Activated CD4-positive, alpha-beta T cell treated with anti-CD3 and anti-CD28 coated beads, Interleukin-2, amount 10 ng/mL, durations not matched to agents 7 days and 5 days (primary cell): ENCODE results near the gene SNRNP25. TPM values are rescaled to one million over a fixed set of nuclear protein-coding genes. Genes with fewer than 3 reads are reported as not detected.
"Not testable (repeated sequence)": the region's sequence is repeated elsewhere in the genome, so short reads cannot be mapped to it uniquely, and the experiment has no call there.

Source experiments
- CTCF ChIA-PET: fragments of 350-600 bp; sonication (Branson Sonifier 250); formaldehyde crosslinking; loops from one replicate; lab custom pipeline; 2021; ENCODE audit warnings: antibody characterized with exemption; lab: Charles Lee
- POLR2A ChIA-PET: fragments of 350-600 bp; sonication (Branson Sonifier 250); formaldehyde crosslinking; loops from one replicate; lab custom pipeline; 2021; ENCODE audit warnings: antibody characterized with exemption; lab: Charles Lee
- DNase-seq: peaks from one replicate; pipeline ENCODE4 v3.0.0-alpha.2; 2020
- H3K27ac Mint-ChIP-seq: one replicate; pipeline ENCODE4 v1.8.0; 2021; ENCODE audit warnings: mild to moderate bottlenecking, moderate library complexity, mixed read lengths
- H3K27me3 Mint-ChIP-seq: one replicate; pipeline ENCODE4 v1.8.0; 2021; ENCODE audit warnings: mixed read lengths
- H3K36me3 Mint-ChIP-seq: one replicate; pipeline ENCODE4 v1.8.0; 2021; ENCODE audit warnings: low read depth, mixed read lengths
- H3K4me1 Mint-ChIP-seq: one replicate; pipeline ENCODE4 v1.8.0; 2021; ENCODE audit warnings: mixed read lengths
- H3K4me3 Mint-ChIP-seq: one replicate; pipeline ENCODE4 v1.8.0; 2021; ENCODE audit warnings: mild to moderate bottlenecking, moderate library complexity, mixed read lengths
- H3K9me3 Mint-ChIP-seq: one replicate; pipeline ENCODE4 v1.8.0; 2021; ENCODE audit warnings: mixed read lengths
- total RNA-seq, 2 experiments: library from RNA; stranded (reverse); gene quantifications; one replicate each; pipeline ENCODE4 v1.2.3, GENCODE V29; 2021

The SNRNP25 gene
- total RNA-seq, 2 experiments from 2014 or later: 41.1 to 45.6 TPM

GRCh38 chr16:46510-46909 is 7.1 kb upstream of the SNRNP25 start:
- H3K27me3 Mint-ChIP-seq, POLR2A ChIA-PET, DNase-seq, H3K4me3 Mint-ChIP-seq, H3K9me3 Mint-ChIP-seq, H3K27ac Mint-ChIP-seq: not testable (repeated sequence)
- peaks cover 56% of the 10 kb centered on the region for H3K36me3 Mint-ChIP-seq
- H3K4me1 Mint-ChIP-seq: peaks cover 35% of the 10 kb centered on the region
- CTCF ChIA-PET: interaction anchor here (3.4 kb wide), 1 partner anchor 19 kb away, joined by 10 read pairs; no protein-coding TSS in a partner anchor

DNA sequence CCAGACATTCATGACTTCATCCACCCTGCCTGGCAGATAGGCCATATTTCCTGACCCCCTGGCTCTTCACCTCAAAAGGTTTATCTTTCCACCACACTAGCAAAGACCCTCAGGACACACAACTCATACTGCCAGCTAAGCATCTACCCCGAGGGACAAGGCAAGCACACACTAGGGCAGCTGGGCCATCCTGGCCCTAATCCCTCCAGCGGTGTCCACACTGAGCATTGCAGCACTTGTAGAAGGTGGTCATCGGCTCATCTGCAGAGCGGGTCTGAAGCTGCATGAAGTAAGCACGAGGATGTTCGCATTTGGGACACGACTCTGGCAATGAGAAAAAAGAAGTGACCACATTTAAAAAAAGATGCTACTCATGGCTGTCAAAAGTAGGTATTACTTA is 6.4 kb upstream of the SNRNP25 start:
- Mint-ChIP-seq H3K27ac (no peak overlapping the region), H3K4me3 (no peak overlapping the region), H3K36me3 (peaks cover 51% of the 10 kb centered on the region), H3K9me3 (no peaks in the 10 kb centered on the region), H3K27me3 (no peaks in the 10 kb centered on the region), H3K4me1 (peaks cover 34% of the 10 kb centered on the region)
- DNase-seq: no peak
- ChIA-PET CTCF (interaction anchor here (3.4 kb wide), 1 partner anchor 18 kb away, joined by 10 read pairs; no protein-coding TSS in a partner anchor), POLR2A (no interaction called here)

DNA sequence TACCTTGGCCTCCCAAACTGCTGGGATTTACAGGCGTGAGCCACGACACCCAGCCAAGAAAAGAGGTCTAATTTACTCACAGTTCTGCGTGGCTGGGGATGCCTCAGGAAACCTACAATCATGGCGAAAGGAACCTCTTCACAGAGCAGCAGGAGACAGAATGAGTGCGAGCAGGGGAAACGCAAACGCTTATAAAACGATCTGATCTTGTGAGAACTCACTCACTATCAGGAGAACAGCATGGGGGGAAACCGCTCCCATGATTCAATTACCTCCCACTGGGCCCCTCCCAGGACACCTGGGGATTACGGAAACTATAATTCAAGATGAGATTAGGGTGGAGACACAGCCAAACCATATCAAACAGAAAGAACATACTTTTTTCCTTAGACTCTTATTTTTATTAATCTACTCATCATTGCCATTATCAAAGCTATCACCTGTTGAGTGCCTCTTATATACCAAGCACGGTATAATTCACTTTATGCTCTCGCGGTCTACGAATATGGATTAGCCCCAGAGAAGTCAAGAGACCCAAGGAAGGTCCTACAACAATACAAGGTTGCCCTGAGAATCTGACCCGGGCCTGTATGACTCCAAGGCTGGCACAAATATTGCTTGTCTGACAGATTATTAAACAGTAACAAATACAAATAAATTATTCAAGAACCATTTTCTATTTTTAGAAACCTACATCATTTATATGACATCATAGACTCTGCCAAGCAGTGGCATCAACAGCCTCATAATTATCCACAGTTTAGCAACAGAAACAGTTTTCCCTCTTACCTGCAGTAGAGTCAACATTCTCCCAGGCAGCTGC is 2.6 kb upstream of the SNRNP25 start:
- no peaks in the 10 kb centered on the region for H3K9me3 Mint-ChIP-seq
- POLR2A ChIA-PET: no interaction called here
- H3K36me3 Mint-ChIP-seq: peaks cover 34% of the 10 kb centered on the region
- peaks cover 36% of the 10 kb centered on the region for H3K4me1 Mint-ChIP-seq
- H3K4me3 Mint-ChIP-seq: peak overlapping the region; percentile 97
- H3K27ac Mint-ChIP-seq: peak overlapping the region; percentile 11
- DNase-seq: no peak
- no peaks in the 10 kb centered on the region for H3K27me3 Mint-ChIP-seq
- CTCF ChIA-PET: no interaction called here

DNA sequence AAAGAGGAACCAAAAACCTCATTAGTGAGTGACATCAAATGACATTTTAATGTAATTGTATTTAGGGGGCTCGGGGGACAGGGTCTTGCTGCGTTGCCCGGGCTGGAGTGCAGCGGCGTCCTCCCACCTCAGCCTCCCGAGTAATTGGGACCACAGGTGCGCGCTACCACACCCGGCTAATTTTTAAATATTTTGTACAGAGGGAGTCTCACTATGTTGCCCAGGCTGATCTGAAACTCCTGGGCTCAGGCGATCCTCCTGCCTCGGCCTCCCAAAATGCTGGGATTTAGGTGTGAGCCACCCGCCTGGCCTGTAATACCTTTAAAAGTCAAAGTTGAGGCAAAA is 581 bp downstream of the SNRNP25 start:
- H3K27ac Mint-ChIP-seq: peak overlapping the region; percentile 92
- no peak for DNase-seq
- CTCF ChIA-PET: interaction anchor here (0.6 to 2.2 kb wide), 4 partner anchors 8 to 160 kb away, joined by 3 to 17 read pairs (median 4); no protein-coding TSS in a partner anchor
- H3K27me3 Mint-ChIP-seq: no peaks in the 10 kb centered on the region
- POLR2A ChIA-PET: no interaction called here
- peaks cover 27% of the 10 kb centered on the region for H3K36me3 Mint-ChIP-seq
- no peaks in the 10 kb centered on the region for H3K9me3 Mint-ChIP-seq
- H3K4me1 Mint-ChIP-seq: peaks cover 38% of the 10 kb centered on the region
- H3K4me3 Mint-ChIP-seq: peak overlapping the region; percentile 97

DNA sequence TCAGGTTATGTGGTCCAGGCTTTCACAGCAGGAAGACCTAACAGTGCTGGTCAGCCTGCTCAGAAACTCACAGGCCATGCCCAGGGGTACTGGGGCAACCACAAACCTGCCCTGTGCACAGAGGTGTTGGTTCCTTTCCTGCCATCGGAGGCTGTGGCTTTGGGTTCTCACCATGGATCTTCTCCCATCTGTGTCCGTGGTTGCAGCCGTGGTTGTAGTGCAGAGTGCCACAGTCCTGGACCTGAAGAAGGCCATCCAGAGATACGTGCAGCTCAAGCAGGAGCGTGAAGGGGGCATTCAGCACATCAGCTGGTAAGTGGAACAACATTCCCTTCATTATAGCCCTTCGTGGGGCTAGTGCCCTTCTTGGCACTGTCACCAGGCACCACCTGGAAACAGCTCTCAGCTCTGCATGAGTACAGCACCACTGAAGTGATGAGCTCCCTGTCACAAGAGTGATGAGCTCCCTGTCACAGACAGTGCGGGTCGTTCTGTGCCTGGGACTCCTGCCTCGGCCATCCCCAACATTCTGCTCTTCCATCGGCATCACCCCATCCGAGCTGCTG is 2.0 kb downstream of the SNRNP25 start:
- Mint-ChIP-seq H3K27ac (no peak overlapping the region), H3K4me3 (peak overlapping the region; percentile 24), H3K27me3 (no peaks in the 10 kb centered on the region), H3K36me3 (peaks cover 22% of the 10 kb centered on the region), H3K4me1 (peaks cover 31% of the 10 kb centered on the region), H3K9me3 (no peaks in the 10 kb centered on the region)
- CTCF ChIA-PET: interaction anchor here (1.0 to 1.3 kb wide), 3 partner anchors 39 to 306 kb away, joined by 3 read pairs; no protein-coding TSS in a partner anchor
- POLR2A ChIA-PET: no interaction called here
- DNase-seq: no peak

- Mint-ChIP-seq H3K4me1 (peaks cover 24% of the 10 kb centered on the region), H3K27ac (no peak overlapping the region), H3K4me3 (no peak overlapping the region), H3K9me3 (no peaks in the 10 kb centered on the region), H3K36me3 (peaks cover 15% of the 10 kb centered on the region), H3K27me3 (no peaks in the 10 kb centered on the region)
- ChIA-PET POLR2A (no interaction called here), CTCF (interaction anchor here (1.0 to 2.2 kb wide), 4 partner anchors 39 to 306 kb away, joined by 3 to 7 read pairs (median 3); no protein-coding TSS in a partner anchor)
- no peak for DNase-seq
Measured at GRCh38 chr16:56231-56927, 2.8 kb downstream of the SNRNP25 start.

GRCh38 chr16:57711-58110 is 4.1 kb downstream of the SNRNP25 start:
- H3K4me1 Mint-ChIP-seq: peaks cover 18% of the 10 kb centered on the region
- H3K27ac Mint-ChIP-seq: no peak overlapping the region
- H3K4me3 Mint-ChIP-seq: no peak overlapping the region
- no peaks in the 10 kb centered on the region for H3K9me3 Mint-ChIP-seq
- peaks cover 12% of the 10 kb centered on the region for H3K36me3 Mint-ChIP-seq
- ChIA-PET CTCF (interaction anchor here (0.8 to 2.2 kb wide), 2 partner anchors 8 to 49 kb away, joined by 5 to 7 read pairs; no protein-coding TSS in a partner anchor), POLR2A (no interaction called here)
- no peaks in the 10 kb centered on the region for H3K27me3 Mint-ChIP-seq
- DNase-seq: no peak

DNA sequence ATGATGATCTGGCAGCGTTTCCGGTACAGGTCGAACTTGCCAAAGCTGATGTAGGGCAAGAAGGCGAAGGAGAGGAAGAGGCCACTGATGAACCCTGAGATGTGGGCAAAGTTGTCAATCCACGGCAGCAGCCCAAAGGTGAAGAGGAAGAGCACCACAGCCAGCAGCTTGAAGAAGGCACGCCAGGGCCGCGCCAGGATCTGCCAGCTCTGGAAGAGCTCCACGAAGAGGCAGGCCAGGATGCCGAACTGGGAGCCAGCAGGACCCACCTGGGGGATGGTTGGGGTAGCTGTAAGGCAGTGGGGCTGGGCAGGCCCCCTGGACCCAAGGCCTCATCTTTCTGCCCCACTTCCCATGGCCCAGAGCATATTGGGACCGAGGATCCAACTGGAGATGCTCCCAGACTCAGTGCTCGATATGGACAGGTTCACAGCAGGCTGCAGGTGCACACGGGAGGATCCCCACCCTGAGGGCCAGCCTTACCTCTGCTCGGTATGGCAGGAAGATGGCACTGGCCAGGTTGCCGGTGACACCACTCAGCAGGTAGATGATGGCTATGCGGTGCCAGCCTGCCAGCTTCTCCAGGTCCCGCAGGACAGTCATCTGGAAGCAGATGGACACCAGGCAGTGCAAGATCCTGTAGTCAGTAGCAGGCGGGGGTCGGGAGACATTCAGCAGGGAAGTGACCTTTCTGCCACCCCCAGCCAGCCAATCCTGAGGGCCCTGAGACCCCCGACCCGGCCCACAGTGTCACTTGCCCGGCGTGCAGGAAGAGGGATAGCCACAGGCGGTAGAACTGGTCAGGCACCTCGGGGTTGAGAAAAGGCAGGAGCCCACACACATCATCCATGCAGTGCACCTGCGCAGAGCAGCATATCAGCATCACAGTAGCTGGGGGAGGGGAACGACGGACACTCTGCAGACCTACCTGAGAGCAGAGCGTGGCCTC is 5.1 kb downstream of the SNRNP25 start:
- CTCF ChIA-PET: interaction anchor here (2.2 kb wide), 1 partner anchor 48 kb away, joined by 7 read pairs; no protein-coding TSS in a partner anchor
- DNase-seq: no peak
- Mint-ChIP-seq H3K4me3 (no peak overlapping the region), H3K36me3 (peaks cover 8% of the 10 kb centered on the region), H3K27ac (peak overlapping the region; percentile 16), H3K4me1 (peaks cover 14% of the 10 kb centered on the region), H3K9me3 (no peaks in the 10 kb centered on the region), H3K27me3 (no peaks in the 10 kb centered on the region)
- POLR2A ChIA-PET: no interaction called here

DNA sequence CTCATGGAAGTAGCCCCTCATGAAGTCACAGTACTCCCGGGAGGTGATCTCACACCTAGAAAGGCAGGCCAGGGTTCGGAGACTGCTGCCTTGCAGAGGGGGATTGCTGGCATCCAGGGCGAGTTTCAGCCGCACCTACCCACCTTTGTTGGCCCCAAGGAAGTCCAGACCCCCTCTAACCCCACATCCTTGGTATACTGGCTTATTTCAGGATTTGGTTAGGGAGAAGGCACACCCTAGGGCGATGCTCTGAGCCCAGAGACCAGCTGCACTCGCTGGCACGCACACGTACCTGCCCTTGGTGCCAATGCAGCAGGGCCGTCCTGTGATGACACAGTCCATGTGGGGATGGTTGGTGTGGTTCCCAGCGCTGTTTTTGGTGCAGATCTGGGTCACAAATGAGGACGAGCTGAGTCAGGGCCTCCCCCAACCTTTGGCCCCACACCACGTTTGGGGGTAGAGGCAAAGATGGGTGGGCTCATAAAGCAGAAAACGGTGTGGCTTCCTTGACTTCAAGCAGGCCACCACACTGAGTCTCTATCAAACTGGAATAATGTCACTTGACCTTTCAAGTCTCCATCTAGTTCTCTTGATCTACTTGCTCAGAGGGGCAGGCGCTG is 5.9 kb downstream of the SNRNP25 start:
- Mint-ChIP-seq H3K27ac (no peak overlapping the region), H3K9me3 (no peaks in the 10 kb centered on the region), H3K27me3 (no peaks in the 10 kb centered on the region), H3K36me3 (peaks cover 8% of the 10 kb centered on the region), H3K4me3 (no peak overlapping the region), H3K4me1 (peaks cover 11% of the 10 kb centered on the region)
- CTCF ChIA-PET: no interaction called here
- DNase-seq: no peak
- POLR2A ChIA-PET: no interaction called here

DNA sequence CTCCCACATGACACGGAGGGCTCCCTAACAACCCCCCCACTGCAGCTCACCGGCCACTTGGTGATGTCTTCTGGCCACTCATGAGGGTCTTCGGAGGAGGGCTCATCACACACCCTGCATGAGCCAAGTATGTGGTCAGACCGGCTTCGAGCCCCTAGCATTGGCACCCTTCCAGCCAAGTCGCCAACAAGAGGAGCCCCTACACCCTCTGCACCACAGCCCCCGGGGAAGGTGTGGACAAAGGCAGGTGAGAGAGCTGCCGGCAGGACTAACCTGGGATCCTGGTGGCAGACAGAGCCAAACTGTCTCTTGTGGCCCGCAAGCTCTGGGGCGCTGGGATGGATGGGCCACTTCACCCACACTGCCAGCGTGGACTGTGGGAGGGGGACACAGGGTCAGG is 6.5 kb downstream of the SNRNP25 start:
- Mint-ChIP-seq H3K4me1 (peaks cover 8% of the 10 kb centered on the region), H3K9me3 (no peaks in the 10 kb centered on the region), H3K27me3 (no peaks in the 10 kb centered on the region), H3K36me3 (peaks cover 8% of the 10 kb centered on the region), H3K27ac (no peak overlapping the region), H3K4me3 (no peak overlapping the region)
- CTCF ChIA-PET: interaction anchor here (0.8 kb wide), 1 partner anchor 302 kb away, joined by 3 read pairs; no protein-coding TSS in a partner anchor
- DNase-seq: no peak
- POLR2A ChIA-PET: no interaction called here

DNA sequence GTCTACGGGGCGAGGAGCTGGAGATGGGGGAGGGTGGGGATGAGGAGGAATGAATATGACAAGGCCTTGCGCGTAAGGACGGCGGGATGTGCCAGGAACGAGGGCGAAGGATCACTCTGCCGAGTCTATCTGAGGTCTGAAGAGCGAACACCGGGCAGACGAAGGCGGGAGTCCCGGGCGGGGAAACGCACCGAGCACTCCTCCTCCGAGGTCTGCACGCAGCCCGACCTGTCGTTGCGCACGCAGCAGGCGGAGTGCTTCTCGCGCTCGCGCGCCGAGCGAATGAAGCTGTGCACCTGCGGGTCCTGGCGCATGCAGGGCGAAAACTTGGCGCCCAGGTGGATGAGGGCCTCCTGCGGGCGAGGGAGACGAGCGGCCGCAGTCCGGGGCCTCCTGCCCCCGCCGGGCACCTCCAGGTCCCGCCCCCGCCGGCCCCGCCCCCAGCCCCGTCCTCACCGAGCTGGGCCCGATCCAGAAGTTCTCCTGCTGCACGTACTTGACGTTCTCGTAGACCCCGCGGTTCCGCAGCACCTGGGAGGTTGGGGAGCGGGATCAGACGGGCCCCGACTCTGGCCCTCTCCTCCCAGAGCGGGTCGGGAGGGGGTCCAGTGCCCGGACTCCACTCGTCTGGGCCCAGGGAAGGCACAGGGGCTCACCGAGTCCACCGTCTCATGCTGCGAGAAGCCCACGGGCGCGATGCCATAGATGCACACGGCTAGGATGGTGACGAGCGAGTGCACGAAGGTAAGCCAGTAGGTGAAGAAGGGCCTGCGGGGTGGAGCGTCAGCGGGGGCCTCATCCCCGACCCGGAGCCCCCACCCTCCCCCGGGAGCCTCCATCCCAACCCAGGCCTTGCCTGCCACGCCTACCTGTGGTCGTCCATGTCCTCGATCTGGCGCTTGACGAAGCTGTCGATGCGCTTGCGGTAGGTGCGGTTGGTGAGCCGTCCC is 7.6 kb downstream of the SNRNP25 start:
- no peaks in the 10 kb centered on the region for H3K27me3 Mint-ChIP-seq
- H3K9me3 Mint-ChIP-seq: no peaks in the 10 kb centered on the region
- ChIA-PET CTCF (interaction anchor here (1.3 to 11.4 kb wide), 2 partner anchors 7 to 34 kb away, joined by 4 to 169 read pairs; partner anchors contain the start of genes POLR3K and SNRNP25), POLR2A (no interaction called here)
- H3K4me3 Mint-ChIP-seq: no peak overlapping the region
- peaks cover 2% of the 10 kb centered on the region for H3K4me1 Mint-ChIP-seq
- DNase-seq: no peak
- peaks cover 5% of the 10 kb centered on the region for H3K36me3 Mint-ChIP-seq
- no peak overlapping the region for H3K27ac Mint-ChIP-seq
